ENCODE data around the gene XRCC5.
"Not testable (repeated sequence)": the region's sequence is repeated elsewhere in the genome, so short reads cannot be mapped to it uniquely, and the experiment has no call there.

The XRCC5 gene

DNA sequence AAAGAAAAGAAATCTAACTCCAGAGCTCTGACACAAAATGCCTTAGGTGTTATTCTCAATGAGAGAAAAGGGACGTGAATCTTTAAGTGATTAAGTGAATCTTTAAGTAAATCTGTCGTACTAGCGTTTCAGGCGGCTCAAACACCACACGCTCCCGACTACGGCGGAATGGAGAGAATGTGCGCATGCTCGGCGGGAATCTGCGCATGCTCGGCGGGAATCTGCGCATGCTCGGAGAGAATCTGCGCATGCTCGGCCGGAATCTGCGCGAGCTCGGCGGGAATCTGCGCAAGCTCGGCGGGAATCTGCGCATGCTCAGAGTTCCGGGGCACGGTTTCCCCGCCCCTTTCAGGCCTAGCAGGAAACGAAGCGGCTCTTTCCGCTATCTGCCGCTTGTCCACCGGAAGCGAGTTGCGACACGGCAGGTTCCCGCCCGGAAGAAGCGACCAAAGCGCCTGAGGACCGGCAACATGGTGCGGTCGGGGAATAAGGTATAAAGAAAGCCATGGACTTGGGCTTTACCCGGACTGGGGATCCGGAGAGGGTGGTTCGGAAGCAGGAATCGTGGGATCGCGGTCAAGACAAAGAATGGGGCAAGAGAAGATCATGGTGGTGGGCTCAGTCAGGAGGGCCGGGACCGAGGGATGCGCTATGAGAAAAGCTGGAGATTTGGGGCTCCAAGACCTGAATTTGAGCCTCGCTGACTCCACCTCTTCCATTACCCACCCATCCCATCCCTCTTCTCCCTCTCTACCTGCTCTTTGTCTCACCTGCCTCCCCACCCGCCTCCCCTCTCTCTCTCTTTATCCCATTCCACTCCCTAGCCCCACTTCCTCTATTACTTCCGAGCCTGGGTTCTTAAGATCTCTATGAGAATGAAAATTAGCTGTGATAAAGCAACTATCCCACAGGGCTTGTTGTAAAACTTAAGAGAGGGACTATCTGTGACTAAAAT is at the start of gene XRCC5:
XRCC5 (plus strand) TSS at position 382 of the 955 bp plus-strand sequence; CDS start at position 471, 89 bp downstream.
- peak; percentile 97 for DNase-seq

DNA sequence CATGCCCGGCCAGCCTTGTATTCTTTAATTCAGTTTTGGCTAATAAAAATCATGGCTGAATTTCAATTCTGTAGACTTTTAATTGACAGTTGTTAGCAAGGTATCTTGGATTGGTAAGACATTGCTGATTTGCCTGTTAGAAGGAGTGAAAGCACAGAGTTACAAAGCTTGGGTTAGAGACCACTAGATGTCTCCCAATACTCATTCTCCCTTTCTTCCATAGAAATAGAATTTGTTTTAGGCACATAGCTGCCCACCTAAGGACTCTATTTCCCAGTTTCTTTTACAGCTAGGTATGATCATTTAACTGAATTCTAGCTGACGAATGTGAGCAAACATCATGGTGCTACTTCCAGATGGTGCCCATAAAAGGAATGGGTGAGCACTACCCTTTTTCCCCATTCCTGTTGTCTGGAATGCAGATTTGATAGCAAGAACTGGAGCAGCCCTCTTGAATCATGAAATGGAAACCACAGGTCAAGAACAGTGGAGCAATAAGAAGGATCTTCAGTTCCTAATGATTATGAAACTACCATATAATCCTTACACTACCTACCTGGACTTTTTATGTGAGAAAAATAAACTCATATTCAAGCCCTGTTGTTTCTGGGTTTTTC is 45.0 kb upstream of the XRCC5 start:
- no peak for DNase-seq

DNA sequence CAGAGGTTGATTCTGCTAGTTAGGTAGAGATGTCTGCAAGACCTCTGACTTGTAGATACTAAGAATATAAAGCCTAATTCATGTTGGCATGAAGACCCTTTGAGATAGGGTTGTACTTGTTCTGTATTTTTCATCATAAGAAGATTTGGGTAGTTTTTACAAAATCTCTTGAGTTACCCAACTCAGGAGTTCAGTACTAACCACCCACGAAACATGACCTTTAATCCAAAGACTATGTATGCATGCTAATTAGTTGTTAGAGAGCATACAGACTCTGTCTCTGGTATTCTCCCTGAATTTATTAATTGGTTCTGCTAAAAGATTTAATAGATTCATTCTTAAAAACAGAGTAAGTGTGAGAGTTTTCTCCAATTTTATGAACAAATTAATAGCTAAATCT is 44.5 kb upstream of the XRCC5 start:
- no peak for DNase-seq

DNA sequence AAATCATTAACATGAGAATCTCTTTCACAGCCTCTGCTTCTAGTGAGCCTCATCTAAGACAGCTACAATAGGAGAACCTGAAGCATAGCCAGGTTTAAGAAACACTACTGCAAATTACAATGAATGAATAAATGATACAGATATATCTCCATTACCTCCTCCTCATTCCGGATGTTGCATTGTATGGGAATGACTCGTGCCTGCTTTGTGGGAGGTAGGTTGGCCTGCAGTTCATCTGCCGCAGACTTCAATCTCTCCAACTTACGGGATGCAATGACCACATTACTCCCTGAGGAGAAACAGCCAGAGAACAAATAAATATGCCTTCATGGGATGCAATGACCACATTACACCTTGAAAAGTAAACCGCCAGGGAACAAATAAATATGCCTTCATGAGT is 42.9 kb upstream of the XRCC5 start:
- DNase-seq, result no peak

DNA sequence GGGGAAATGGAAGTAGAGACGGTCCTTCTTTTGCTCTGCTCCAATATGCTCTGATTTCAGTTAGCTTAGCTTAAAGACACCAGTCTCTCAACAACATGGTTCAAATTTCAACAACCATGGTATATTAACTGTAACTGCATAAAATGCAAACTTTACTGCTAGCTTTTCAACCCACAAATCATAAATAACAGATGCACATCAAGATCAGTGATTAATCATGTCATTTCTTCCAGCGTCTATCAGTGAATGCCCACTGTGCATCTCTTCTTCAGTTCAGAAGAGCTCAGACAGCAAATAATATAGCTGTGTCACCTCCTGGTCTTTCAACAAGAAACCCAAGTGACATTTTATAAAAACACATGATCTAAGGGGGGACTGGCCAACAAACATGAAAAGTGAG is 40.1 kb upstream of the XRCC5 start:
- DNase-seq, result no peak

DNA sequence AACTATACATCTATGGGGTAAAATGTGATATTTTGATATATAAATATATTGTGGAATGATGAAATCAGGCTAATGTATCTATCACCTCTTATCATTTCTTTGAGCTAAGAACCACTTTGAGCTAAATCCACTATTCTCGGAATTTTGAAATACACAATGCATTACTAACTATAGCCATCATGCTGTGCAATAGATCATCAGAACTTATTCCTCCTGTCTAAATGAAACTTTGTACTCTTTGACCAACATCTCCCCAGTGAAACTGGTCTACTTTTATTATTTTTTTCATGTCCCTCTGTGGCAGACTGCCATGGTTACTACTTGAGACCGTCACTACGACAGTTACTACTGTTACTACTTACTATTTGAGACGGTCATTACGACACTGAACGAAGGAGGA is 39.0 kb upstream of the XRCC5 start:
- no peak for DNase-seq

DNA sequence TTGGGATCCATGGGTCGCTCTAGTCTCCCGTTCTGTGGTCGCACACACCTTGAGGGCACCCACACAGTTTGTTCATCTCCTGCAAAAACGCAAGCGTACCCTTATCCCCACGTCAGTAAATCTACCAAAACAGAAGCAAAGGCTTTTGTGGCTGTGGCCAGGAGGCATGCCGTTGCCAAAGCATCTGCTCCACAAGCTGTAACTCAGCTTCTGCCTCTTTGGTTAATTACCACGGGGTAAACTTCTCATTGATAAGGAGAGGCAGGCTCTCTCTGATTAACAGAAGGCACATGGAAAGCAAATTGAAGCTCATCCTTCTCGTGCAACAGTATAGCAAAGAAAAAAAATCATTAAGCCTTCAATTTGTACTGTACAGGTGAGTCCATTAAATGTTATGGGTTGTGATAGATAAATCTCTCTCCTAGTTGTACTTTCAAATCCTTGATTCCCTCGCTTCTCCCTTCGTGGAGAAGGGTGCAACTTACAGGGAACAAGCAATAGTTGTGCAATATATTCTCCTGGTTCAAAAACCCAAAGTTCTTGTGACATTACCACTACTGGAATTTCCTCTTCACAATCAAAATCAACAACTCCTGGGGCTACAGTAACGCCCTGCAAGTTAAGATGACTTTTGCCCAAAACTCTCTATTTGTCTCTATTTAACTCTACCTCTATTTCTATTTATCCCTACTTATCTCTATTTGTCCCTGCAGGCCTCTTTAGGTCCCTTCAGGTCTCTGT is 37.9 kb upstream of the XRCC5 start:
- no peak for DNase-seq

DNA sequence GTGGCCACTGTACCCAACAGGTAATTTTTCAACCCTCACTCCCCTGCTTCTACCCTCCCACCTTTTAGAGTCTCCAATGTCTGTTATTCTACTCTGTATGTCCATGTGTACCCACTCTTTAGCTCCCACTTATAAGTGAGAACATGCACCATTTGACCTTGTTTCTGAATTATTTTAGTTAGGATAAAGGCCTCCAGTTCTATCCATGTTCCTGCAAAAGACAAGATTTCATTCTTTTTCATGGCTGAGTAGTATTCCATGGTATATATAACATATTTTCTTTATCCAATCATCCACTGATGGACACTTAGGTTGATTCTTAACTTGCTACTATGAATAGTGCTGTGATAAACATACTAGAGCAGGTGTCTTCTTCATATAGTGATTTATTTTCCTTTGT is 36.7 kb upstream of the XRCC5 start:
- DNase-seq, result no peak

DNA sequence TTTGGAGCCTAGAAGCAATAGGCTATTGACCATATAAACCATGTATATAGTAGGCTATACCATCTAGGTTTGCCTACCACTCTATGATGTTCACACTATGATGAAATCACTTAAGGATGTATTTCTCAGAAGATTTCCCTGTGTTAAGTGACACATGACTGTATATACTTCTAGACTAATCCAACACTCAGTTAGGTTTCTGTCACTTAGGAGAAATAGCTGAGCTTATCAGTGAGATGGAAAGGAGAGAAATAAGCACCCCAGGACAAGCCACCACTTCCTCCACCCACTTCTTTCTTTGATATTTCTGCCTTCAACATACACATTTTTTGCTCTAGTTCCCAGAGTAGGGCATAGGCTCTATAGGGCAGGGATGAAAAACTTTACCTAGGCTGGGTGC is 35.4 kb upstream of the XRCC5 start:
- DNase-seq, result no peak

DNA sequence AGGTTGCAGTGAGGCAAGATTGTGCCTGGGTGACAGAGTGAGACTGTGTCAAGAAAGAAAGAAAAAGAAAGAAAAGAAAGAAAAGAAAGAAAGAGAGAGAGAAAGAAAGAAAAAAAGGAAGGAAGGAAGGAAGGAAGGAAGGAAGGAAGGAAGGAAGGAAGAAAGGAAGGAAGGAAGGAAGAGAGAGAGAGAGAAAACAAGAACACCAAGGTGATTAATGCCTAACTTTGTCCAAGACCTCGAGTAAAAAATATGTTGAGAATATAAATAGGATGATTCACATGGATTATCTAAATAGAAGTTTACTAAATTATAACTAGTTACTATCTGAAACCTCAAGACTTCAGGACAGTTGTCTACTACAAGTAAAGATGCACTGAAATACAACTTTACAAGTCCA is 34.8 kb upstream of the XRCC5 start:
- DNase-seq, result no peak

DNA sequence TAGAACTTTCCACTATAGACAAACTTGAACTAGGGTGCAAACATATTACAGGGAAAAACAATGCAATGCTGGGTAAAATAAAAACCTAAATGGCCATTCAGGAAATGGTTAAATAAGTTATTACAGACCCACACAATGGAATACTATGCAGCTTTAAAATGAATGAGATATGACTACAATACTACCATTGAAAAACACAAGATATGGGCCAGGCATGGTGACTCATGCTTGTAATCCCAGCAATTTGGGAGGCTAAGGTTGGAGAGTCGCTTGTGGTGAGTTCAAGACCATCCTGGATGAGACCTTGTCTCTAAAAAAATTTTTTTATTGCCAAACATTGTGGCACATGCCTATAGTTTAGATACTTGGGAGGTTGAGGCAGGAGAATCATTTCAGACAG is 34.4 kb upstream of the XRCC5 start:
- no peak for DNase-seq

DNA sequence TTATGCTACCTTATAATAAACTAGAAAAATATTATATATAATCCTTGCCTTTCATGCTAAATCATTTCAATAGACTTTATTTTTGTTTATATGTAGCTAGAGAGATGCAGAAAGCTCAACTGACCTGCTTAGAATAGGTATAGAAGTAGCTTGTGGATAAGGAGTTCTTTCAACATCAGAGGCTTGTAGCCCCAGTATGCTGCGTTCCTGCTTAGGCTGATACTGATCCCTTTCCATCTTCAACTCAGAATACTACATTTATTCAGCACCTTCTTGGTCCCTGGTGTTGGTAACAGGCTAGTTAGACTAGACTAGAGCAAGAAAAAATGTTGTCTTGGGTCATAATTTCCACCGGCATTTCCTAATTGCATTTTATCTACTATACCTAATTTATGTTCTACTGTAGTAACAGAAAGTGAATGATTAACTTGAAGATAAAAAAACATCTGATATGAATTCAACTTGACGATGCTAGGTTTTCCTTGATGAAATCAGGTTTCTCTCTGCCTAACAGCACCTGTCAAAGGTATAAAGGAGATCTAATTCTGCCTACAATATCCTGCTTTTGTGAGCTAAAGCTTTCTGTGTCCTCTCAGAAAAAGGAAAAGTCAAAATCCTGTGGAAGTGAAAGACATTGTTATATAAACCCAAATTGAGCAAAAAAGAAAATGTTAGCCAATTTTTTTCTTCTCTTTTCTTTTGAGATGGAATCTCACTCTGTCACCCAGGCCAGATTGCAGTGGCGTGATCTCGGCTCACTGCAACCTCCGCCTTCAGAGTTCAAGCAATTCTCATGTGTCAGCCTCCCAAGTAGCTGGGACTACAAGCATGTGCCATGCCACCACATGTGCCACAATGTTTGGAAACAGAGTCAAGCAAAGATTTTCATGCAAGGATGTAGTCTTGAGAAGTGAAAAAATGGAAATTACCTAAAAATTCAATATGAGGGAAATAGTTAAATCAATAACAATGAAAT is 33.4 kb upstream of the XRCC5 start:
- DNase-seq, result no peak

DNA sequence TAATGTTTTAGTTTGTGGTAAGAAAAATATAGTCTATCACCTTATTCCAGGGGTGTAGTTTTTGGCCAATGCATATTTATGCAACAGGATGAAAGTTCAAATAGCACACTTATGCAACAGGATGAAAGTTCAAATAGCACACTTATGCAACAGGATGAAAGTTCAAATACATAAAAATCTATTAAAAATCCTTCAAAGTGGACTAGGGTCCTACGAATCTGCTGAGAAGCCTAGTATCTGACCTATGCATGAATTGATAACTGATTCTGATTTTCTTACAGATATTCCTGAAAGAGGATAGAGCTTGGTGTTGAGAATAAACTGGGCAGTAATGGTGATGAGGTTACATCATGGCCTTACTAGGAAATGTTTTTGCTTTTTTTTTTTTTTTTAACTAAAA is 30.4 kb upstream of the XRCC5 start:
- no peak for DNase-seq

DNA sequence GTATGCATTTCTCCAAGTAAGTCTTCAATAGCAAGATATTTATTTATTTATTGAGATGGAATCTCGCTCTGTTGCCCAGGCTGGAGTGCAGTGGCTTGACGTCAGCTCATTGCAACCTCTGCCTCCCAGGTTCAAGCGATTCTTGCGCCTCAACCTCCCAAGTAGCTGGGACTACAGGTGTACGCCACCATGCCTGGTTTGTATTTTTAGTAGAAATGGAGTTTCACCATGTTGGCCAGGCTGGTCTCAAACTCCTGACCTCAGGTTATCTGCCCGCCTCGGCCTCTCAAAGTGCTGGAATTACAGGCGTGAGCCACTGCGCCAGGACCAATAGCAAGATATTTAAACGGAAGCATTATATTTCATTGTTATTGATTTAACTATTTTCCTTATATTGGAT is 29.1 kb upstream of the XRCC5 start:
- DNase-seq, result not testable (repeated sequence)

DNA sequence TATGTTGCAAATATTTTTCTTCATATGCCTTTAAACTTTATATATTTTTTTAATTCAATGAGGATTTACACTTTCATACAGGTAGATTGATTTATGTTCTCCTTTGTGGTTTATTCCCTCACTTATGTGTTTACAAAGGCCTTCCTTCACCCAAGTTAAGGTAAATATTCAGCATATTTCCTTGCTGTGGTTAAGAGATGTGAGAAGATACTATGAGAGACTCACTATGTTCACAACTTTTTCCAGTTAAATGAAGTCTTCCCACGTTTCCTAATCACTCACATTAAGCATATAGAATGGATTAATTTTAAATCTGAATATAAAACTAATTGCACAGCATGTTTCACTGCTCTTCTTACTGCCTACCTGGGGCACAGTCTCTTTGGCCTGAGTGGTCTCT is 28.1 kb upstream of the XRCC5 start:
- DNase-seq, result no peak

DNA sequence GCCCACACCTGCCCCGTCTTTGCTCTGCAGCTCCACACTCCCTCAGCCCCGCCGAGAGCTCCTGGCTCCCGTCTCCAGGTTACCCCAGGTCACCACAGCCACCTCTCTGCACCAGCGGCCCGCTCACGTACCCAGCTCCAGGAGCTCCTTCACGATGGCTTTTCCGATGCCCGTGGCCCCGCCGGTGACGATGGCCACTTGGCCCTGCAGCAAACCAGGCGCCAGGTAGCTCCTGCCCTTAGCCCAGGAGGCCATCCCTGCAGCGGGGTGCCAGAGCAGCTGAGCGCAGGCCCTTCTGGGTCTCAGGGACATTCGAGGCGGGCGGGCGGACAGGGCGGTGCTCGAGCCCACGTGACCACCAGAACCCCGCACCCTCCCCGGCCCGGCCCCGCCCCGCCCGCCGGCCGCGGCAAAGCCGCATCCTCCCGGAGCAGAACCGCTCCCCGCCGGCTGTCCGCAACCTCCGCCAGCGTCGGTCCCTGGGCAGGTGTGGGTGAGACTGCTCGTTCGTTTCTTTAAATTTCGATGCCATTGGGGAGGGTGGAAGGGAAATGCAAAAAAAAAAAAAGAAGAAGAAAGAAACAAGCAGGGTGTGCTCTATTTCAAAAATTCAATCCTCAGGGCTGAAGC is 27.5 kb upstream of the XRCC5 start, which contains the start of the genes PECR and TMEM169:
PECR (minus strand) TSS at position 323 of the 630 bp plus-strand sequence; CDS start at position 255, 68 bp downstream.
TMEM169 (plus strand) TSS at position 433 of the 630 bp plus-strand sequence. CDS start 14,045 bp downstream, outside the sequence.
- DNase-seq, result peak; percentile 65

DNA sequence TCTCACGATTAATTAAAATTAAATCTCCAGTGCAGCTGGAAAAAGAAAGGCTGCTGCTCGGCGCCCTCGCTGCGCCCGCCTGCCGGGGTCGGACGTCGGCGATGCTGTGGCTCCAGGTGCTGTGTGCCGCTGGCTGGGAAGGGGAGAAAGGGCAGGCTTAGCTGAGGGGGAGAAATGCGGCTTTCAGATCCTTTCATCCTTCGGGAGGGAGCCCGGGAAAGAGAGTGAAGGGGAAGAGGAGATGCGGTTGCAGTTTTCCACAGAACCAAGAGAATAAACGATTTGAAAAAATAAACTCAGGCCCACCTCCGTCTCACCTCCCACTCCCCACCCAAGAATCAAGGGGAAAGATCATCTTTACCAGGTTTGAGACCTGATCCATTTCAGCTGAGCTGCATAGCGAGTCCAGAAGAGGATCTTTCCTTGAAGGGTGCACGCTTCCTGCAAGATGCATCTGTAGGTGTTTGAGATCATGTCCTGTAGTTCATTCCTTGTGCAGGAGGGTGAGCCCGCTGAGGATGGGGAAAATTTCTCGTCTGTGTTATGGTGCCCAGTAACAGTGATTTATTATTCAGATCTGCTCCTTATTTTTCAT is 26.9 kb upstream of the XRCC5 start:
- no peak for DNase-seq

DNA sequence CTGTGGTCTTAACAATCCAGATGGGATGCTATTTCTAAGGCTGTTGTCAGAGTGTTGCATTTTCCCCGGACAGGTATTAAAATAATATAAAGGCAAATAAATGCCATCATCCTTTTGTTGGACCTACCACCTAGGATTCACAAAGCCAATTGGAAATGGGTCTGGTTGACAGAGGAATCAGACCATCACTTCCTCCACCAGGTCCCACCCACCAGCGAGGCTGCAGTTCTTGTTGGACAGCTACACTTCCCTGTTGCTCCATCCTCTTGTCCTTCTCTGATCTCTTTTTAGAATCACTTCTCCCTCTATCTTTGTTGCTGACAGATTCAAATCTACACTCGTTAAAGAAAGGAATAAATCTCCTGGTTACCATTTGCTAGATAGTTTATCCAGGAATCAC is 26.3 kb upstream of the XRCC5 start:
- DNase-seq, result peak; percentile 6

DNA sequence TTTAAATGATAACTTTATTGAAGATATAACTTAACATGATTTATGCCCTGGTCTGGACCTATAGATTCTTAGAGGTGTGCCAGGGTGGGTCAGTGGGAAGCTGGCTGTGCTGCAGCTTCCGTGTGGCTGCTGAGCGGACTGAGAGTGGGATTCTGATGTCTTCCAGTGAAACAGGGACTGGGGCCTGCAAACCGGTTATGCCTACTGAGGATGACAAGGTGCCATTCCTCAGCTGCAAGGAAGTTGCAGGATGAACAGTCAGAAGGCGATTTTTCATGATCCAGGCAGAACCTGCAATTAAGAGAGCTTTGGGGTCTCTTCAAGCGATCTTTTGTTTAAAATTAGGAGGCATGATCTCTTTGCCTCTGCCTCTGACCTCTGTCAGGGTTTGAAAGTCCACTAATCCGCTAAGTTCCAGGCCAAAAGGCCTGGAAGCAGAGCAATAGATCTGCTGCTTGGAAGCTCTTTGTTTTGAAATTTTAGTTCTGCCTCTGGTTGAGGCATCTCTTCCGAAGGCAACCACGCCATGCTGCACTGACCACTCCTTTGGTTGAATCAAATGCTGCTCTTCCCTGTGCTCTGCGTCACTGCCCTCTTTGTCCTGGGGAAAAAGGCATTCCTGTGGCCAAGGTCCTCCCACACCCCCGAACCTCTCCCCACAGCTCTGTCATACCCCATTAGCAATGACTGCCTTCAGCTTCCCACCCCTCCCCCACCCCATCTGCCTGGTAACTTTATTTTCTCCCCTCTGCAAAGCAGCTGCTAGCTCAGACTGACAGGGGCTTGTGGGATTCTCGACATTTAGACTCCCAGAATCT is 25.5 kb upstream of the XRCC5 start:
- no peak for DNase-seq

DNA sequence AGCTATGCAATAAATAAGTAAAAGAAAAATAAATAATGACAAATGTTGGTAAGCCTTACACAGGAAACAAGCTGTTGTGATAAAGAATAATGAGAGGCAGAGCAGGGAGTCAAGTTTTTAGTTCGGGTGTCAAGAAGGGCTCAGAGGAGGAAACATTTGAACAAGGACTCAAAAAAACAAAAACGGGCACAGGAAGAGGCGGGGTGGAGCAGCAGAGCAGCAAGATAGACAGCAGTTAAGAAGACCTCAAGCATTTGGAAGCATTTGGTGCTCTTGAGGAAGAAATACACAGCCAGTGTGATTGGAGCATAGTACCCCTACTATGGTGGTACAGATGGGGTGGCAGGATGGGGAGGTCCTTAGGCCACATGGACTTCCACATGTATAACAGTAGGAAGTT is 24.6 kb upstream of the XRCC5 start:
- DNase-seq, result peak; percentile 5

Data from CD4-positive, alpha-beta T cell treated with Interferon gamma for 1 hour (primary cell).